Activated CD8-positive, alpha-beta memory T cell treated with anti-CD3 and anti-CD28 coated beads, Interleukin-2, amount 50 U/mL, for 24 hours (primary cell): ENCODE measurements around the gene NGF.

ENCODE experiments used
- DNase-seq: peaks from one replicate; pipeline ENCODE4 v3.0.0-alpha.2; 2020; ENCODE audit errors: extremely low read depth

NGF gene

GRCh38 chr1:115336741-115337140 lies 1.3 kb downstream of the NGF start:
- DNase-seq: no peak

- no peak for DNase-seq
These were observed 5.0 kb downstream of the NGF start for GRCh38 chr1:115332813-115333608.

- DNase-seq: no peak
These were observed 6.3 kb downstream of the NGF start for GRCh38 chr1:115331558-115332331.

- DNase-seq: no peak
These were observed 7.5 kb downstream of the NGF start for GRCh38 chr1:115330480-115331013.

- DNase-seq: no peak
These were observed 8.1 kb downstream of the NGF start for GRCh38 chr1:115329965-115330364.

- DNase-seq: no peak
These were observed 10.8 kb downstream of the NGF start for GRCh38 chr1:115327270-115327669.

GRCh38 chr1:115326419-115326818 lies 11.6 kb downstream of the NGF start:
- DNase-seq: no peak

GRCh38 chr1:115325874-115326273 lies 12.2 kb downstream of the NGF start:
- no peak for DNase-seq

GRCh38 chr1:115324649-115325420 lies 13.2 kb downstream of the NGF start:
- DNase-seq: no peak

GRCh38 chr1:115323366-115324004 lies 14.6 kb downstream of the NGF start:
- DNase-seq: no peak

GRCh38 chr1:115322631-115323030 lies 15.4 kb downstream of the NGF start:
- DNase-seq: no peak

GRCh38 chr1:115320377-115320776 lies 17.7 kb downstream of the NGF start:
- DNase-seq: no peak

- no peak for DNase-seq
These were observed 18.3 kb downstream of the NGF start for GRCh38 chr1:115319706-115320105.

- no peak for DNase-seq
These were observed 20.7 kb downstream of the NGF start for GRCh38 chr1:115317101-115318012.

- no peak for DNase-seq
These were observed 23.3 kb downstream of the NGF start for GRCh38 chr1:115314765-115315164.

GRCh38 chr1:115314092-115314491 lies 24.0 kb downstream of the NGF start:
- DNase-seq: no peak

GRCh38 chr1:115313182-115313581 lies 24.9 kb downstream of the NGF start:
- DNase-seq: no peak

- no peak for DNase-seq
These were observed 25.3 kb downstream of the NGF start for GRCh38 chr1:115312742-115313141.

- DNase-seq: no peak
These were observed 26.5 kb downstream of the NGF start for GRCh38 chr1:115311474-115311989.
